HEK293 (cell line): Measurements from ENCODE around the gene TAF12.

Experiments
- AEBP2 ChIP-seq: fragments of 450-650 bp; formaldehyde crosslinking; IDR thresholded peaks from 2 replicates; pipeline ENCODE4 v1.5.1; 2016; ENCODE audit warnings: missing biosample characterization, missing genetic modification characterization, borderline replicate concordance
- BCL11A ChIP-seq: fragments of 450-650 bp; formaldehyde crosslinking; IDR thresholded peaks from 2 replicates; pipeline ENCODE4 v1.5.1; 2016; ENCODE audit warnings: low read depth, missing biosample characterization, missing genetic modification characterization
- BCL11B ChIP-seq: fragments of 450-650 bp; formaldehyde crosslinking; IDR thresholded peaks from 2 replicates; pipeline ENCODE4 v1.5.1; 2016; ENCODE audit warnings: low read depth, missing biosample characterization, missing genetic modification characterization
- EGR2 ChIP-seq: fragments of 450-650 bp; formaldehyde crosslinking; IDR thresholded peaks from 2 replicates; pipeline ENCODE4 v1.5.1; 2016; ENCODE audit warnings: low read depth, missing biosample characterization, missing genetic modification characterization
- GFI1B ChIP-seq: fragments of 450-650 bp; formaldehyde crosslinking; IDR thresholded peaks from 2 replicates; pipeline ENCODE4 v1.5.1; 2016; ENCODE audit warnings: missing biosample characterization, missing genetic modification characterization
- KLF8 ChIP-seq: fragments of 450-650 bp; formaldehyde crosslinking; IDR thresholded peaks from 2 replicates; pipeline ENCODE4 v1.5.1; 2016; ENCODE audit warnings: missing biosample characterization, missing genetic modification characterization
- PBX3 ChIP-seq: sonication (generic); formaldehyde crosslinking; IDR thresholded peaks from 2 replicates; pipeline ENCODE4 v1.8.1; 2022; ENCODE audit warnings: mild to moderate bottlenecking, moderate library complexity, missing genetic modification reagents
- SCRT2 ChIP-seq: fragments of 450-650 bp; formaldehyde crosslinking; IDR thresholded peaks from 2 replicates; pipeline ENCODE4 v1.5.1; 2016; ENCODE audit warnings: missing biosample characterization, missing genetic modification characterization
- ZBTB20 ChIP-seq: fragments of 450-650 bp; formaldehyde crosslinking; IDR thresholded peaks from 2 replicates; pipeline ENCODE4 v1.5.1; 2016; ENCODE audit warnings: missing biosample characterization, missing genetic modification characterization
- ZBTB7A ChIP-seq: fragments of 450-650 bp; formaldehyde crosslinking; IDR thresholded peaks from 2 replicates; pipeline ENCODE4 v1.5.1; 2016; ENCODE audit warnings: low read depth, missing biosample characterization, missing genetic modification characterization
- ZFHX2 ChIP-seq: fragments of 450-650 bp; formaldehyde crosslinking; conservative IDR thresholded peaks from 2 replicates; pipeline ENCODE4 v1.5.1; 2016; ENCODE audit warnings: missing biosample characterization, missing genetic modification characterization
- ZNF121 ChIP-seq: fragments of 450-650 bp; formaldehyde crosslinking; IDR thresholded peaks from 2 replicates; pipeline ENCODE4 v1.5.1; 2016; ENCODE audit warnings: missing biosample characterization, missing genetic modification characterization
- ZNF140 ChIP-seq: fragments of 450-650 bp; formaldehyde crosslinking; IDR thresholded peaks from 2 replicates; pipeline ENCODE4 v1.5.1; 2016; ENCODE audit warnings: missing biosample characterization, missing genetic modification characterization
- ZNF211 ChIP-seq: fragments of 450-650 bp; formaldehyde crosslinking; IDR thresholded peaks from 2 replicates; pipeline ENCODE4 v1.5.1; 2016; ENCODE audit warnings: low read depth, missing biosample characterization, missing genetic modification characterization
- ZNF362 ChIP-seq: fragments of 450-650 bp; formaldehyde crosslinking; IDR thresholded peaks from 2 replicates; pipeline ENCODE4 v1.5.1; 2016; ENCODE audit warnings: missing biosample characterization, missing genetic modification characterization
- TF ChIP-seq, protein P1 (sequence below): fragments of 450-650 bp; formaldehyde crosslinking; IDR thresholded peaks from 2 replicates; pipeline ENCODE4 v1.5.1; 2016; ENCODE audit warnings: missing biosample characterization, missing genetic modification characterization, borderline replicate concordance
- TF ChIP-seq, protein P2 (sequence below): fragments of 450-650 bp; formaldehyde crosslinking; IDR thresholded peaks from 2 replicates; pipeline ENCODE4 v1.5.1; 2016; ENCODE audit warnings: missing biosample characterization, missing genetic modification characterization
- TF ChIP-seq, protein P3 (sequence below): fragments of 450-650 bp; IDR thresholded peaks from 2 replicates; pipeline ENCODE4 v1.5.1; 2018; ENCODE audit warnings: missing biosample characterization, mild to moderate bottlenecking, missing genetic modification characterization
- TF ChIP-seq, protein P4 (sequence below): fragments of 450-650 bp; formaldehyde crosslinking; conservative IDR thresholded peaks from 2 replicates; pipeline ENCODE4 v1.5.1; 2016; ENCODE audit warnings: low read depth, missing biosample characterization, missing genetic modification characterization

Gene TAF12

GRCh38 chr1:28648474-28649198 is 5.8 kb upstream of the TAF12 start, which contains the start of gene RNU11 (continued):
- TF ChIP-seq AEBP2 (tag by site-specific recombination) (peak; percentile 96; the same call in 1 of the 2 replicates), SCRT2 (tag by site-specific recombination) (peak; percentile 78), ZFHX2 (tag by site-specific recombination) (peak; percentile 74), ZNF140 (tag by site-specific recombination) (no peak), BCL11B (peak; percentile 96), GFI1B (tag by site-specific recombination) (peak; percentile 92), EGR2 (tag by site-specific recombination) (peak; percentile 76), KLF8 (tag by site-specific recombination) (peak; percentile 94), ZNF211 (tag by site-specific recombination) (no peak), BCL11A (tag by site-specific recombination) (peak; percentile 53; the same call in 1 of the 2 replicates), ZNF362 (tag by site-specific recombination) (peak; percentile 96), PBX3 (CRISPR knock-in tag) (no peak), ZBTB7A (tag by site-specific recombination) (peak; percentile 61), ZNF121 (tag by site-specific recombination) (peak; percentile 21; the same call in 1 of the 2 replicates), ZBTB20 (tag by site-specific recombination) (peak; percentile 85)
- TF ChIP-seq, protein P1, sequence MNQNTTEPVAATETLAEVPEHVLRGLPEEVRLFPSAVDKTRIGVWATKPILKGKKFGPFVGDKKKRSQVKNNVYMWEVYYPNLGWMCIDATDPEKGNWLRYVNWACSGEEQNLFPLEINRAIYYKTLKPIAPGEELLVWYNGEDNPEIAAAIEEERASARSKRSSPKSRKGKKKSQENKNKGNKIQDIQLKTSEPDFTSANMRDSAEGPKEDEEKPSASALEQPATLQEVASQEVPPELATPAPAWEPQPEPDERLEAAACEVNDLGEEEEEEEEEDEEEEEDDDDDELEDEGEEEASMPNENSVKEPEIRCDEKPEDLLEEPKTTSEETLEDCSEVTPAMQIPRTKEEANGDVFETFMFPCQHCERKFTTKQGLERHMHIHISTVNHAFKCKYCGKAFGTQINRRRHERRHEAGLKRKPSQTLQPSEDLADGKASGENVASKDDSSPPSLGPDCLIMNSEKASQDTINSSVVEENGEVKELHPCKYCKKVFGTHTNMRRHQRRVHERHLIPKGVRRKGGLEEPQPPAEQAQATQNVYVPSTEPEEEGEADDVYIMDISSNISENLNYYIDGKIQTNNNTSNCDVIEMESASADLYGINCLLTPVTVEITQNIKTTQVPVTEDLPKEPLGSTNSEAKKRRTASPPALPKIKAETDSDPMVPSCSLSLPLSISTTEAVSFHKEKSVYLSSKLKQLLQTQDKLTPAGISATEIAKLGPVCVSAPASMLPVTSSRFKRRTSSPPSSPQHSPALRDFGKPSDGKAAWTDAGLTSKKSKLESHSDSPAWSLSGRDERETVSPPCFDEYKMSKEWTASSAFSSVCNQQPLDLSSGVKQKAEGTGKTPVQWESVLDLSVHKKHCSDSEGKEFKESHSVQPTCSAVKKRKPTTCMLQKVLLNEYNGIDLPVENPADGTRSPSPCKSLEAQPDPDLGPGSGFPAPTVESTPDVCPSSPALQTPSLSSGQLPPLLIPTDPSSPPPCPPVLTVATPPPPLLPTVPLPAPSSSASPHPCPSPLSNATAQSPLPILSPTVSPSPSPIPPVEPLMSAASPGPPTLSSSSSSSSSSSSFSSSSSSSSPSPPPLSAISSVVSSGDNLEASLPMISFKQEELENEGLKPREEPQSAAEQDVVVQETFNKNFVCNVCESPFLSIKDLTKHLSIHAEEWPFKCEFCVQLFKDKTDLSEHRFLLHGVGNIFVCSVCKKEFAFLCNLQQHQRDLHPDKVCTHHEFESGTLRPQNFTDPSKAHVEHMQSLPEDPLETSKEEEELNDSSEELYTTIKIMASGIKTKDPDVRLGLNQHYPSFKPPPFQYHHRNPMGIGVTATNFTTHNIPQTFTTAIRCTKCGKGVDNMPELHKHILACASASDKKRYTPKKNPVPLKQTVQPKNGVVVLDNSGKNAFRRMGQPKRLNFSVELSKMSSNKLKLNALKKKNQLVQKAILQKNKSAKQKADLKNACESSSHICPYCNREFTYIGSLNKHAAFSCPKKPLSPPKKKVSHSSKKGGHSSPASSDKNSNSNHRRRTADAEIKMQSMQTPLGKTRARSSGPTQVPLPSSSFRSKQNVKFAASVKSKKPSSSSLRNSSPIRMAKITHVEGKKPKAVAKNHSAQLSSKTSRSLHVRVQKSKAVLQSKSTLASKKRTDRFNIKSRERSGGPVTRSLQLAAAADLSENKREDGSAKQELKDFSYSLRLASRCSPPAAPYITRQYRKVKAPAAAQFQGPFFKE (tag by site-specific recombination): no peak
- TF ChIP-seq, protein P2, sequence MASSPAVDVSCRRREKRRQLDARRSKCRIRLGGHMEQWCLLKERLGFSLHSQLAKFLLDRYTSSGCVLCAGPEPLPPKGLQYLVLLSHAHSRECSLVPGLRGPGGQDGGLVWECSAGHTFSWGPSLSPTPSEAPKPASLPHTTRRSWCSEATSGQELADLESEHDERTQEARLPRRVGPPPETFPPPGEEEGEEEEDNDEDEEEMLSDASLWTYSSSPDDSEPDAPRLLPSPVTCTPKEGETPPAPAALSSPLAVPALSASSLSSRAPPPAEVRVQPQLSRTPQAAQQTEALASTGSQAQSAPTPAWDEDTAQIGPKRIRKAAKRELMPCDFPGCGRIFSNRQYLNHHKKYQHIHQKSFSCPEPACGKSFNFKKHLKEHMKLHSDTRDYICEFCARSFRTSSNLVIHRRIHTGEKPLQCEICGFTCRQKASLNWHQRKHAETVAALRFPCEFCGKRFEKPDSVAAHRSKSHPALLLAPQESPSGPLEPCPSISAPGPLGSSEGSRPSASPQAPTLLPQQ (tag by site-specific recombination): peak; percentile 95
- TF ChIP-seq, protein P3, sequence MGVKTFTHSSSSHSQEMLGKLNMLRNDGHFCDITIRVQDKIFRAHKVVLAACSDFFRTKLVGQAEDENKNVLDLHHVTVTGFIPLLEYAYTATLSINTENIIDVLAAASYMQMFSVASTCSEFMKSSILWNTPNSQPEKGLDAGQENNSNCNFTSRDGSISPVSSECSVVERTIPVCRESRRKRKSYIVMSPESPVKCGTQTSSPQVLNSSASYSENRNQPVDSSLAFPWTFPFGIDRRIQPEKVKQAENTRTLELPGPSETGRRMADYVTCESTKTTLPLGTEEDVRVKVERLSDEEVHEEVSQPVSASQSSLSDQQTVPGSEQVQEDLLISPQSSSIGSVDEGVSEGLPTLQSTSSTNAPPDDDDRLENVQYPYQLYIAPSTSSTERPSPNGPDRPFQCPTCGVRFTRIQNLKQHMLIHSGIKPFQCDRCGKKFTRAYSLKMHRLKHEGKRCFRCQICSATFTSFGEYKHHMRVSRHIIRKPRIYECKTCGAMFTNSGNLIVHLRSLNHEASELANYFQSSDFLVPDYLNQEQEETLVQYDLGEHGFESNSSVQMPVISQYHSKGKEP (tag by site-specific recombination): peak; percentile 70; the same call in 1 of the 2 replicates
- TF ChIP-seq, protein P4, sequence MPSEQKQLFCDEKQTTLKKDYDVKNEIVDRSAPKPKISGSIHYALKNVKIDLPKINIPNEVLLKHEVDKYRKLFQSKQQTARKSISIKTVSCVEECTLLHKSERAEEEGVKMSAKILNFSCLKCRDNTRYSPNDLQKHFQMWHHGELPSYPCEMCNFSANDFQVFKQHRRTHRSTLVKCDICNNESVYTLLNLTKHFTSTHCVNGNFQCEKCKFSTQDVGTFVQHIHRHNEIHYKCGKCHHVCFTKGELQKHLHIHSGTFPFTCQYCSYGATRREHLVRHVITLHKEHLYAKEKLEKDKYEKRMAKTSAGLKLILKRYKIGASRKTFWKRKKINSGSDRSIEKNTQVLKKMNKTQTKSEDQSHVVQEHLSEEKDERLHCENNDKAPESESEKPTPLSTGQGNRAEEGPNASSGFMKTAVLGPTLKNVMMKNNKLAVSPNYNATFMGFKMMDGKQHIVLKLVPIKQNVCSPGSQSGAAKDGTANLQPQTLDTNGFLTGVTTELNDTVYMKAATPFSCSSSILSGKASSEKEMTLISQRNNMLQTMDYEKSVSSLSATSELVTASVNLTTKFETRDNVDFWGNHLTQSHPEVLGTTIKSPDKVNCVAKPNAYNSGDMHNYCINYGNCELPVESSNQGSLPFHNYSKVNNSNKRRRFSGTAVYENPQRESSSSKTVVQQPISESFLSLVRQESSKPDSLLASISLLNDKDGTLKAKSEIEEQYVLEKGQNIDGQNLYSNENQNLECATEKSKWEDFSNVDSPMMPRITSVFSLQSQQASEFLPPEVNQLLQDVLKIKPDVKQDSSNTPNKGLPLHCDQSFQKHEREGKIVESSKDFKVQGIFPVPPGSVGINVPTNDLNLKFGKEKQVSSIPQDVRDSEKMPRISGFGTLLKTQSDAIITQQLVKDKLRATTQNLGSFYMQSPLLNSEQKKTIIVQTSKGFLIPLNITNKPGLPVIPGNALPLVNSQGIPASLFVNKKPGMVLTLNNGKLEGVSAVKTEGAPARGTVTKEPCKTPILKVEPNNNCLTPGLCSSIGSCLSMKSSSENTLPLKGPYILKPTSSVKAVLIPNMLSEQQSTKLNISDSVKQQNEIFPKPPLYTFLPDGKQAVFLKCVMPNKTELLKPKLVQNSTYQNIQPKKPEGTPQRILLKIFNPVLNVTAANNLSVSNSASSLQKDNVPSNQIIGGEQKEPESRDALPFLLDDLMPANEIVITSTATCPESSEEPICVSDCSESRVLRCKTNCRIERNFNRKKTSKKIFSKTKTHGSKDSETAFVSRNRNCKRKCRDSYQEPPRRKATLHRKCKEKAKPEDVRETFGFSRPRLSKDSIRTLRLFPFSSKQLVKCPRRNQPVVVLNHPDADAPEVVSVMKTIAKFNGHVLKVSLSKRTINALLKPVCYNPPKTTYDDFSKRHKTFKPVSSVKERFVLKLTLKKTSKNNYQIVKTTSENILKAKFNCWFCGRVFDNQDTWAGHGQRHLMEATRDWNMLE (tag by site-specific recombination): 0 out of 2 replicates have a peak, but pooled peaks have one; percentile 17
